ENCODE data around the gene RXFP4.
"Not testable (repeated sequence)": the region's sequence is repeated elsewhere in the genome, so short reads cannot be mapped to it uniquely, and the experiment has no call there.

RXFP4 gene

GRCh38 chr1:155983191-155984024 is 42.0 kb downstream of the RXFP4 start:
- Histone ChIP-seq H3K4me3 (ENCODE audit: control insufficient read depth in 1 of 7, extremely low read depth in 1 of 7, insufficient read depth in 4 of 7, low read depth in 2 of 7, low read length in 6 of 7) (peak overlapping the region in 2 of 7 experiments; percentile 34 to 42), H3K27ac (ENCODE audit: insufficient read depth in 1 of 2, low read depth in 1 of 2, low read length in 2 of 2, poor library complexity in 1 of 2, severe bottlenecking in 2 of 2) (peak overlapping the region; percentile 3 to 61), H3K36me3 (ENCODE audit: control insufficient read depth in 4 of 4, insufficient read depth in 4 of 4, low read length in 3 of 4) (no peaks in the 10 kb centered on the region), H3K4me1 (ENCODE audit: control extremely low read depth in 1 of 4, control insufficient read depth in 4 of 4, insufficient read depth in 4 of 4, low read length in 3 of 4) (peaks cover 31 to 58% (median 55%) of the 10 kb centered on the region in 4 experiments), H3K27me3 (replicated peaks in 2 of 5; ENCODE audit: control insufficient read depth in 4 of 5, insufficient read depth in 5 of 5, low read length in 4 of 5) (no peaks in the 10 kb centered on the region), H3K9me3 (ENCODE audit: control extremely low read depth in 1 of 5, control insufficient read depth in 4 of 5, insufficient read depth in 2 of 5, low read depth in 1 of 5, low read length in 4 of 5) (no peaks in the 10 kb centered on the region)
- peak in 1 of 3 donors; percentile 45 for DNase-seq
- CTCF ChIA-PET, result interaction anchor here (1.0 to 12.5 kb wide), 13 partner anchors 9 to 90 kb away, joined by 3 to 208 read pairs (median 4); partner anchors contain the start of gene KHDC4
- POLR2A ChIA-PET, result no interaction called here
- 25% methylated on average over 4 of the region's 4 CpGs for WGBS (ENCODE audit: insufficient coverage)

- Histone ChIP-seq H3K4me3 (ENCODE audit: control insufficient read depth in 1 of 7, extremely low read depth in 1 of 7, insufficient read depth in 4 of 7, low read depth in 2 of 7, low read length in 6 of 7) (no peak overlapping the region), H3K36me3 (ENCODE audit: control insufficient read depth in 4 of 4, insufficient read depth in 4 of 4, low read length in 3 of 4) (no peaks in the 10 kb centered on the region), H3K4me1 (ENCODE audit: control extremely low read depth in 1 of 4, control insufficient read depth in 4 of 4, insufficient read depth in 4 of 4, low read length in 3 of 4) (peaks cover 29 to 58% (median 52%) of the 10 kb centered on the region in 4 experiments), H3K9me3 (ENCODE audit: control extremely low read depth in 1 of 5, control insufficient read depth in 4 of 5, insufficient read depth in 2 of 5, low read depth in 1 of 5, low read length in 4 of 5) (no peaks in the 10 kb centered on the region), H3K27me3 (replicated peaks in 2 of 5; ENCODE audit: control insufficient read depth in 4 of 5, insufficient read depth in 5 of 5, low read length in 4 of 5) (no peaks in the 10 kb centered on the region), H3K27ac (ENCODE audit: insufficient read depth in 1 of 2, low read depth in 1 of 2, low read length in 2 of 2, poor library complexity in 1 of 2, severe bottlenecking in 2 of 2) (no peak overlapping the region)
- DNase-seq, result no peak
- WGBS (ENCODE audit: insufficient coverage), result 97% methylated on average over 6 of the region's 7 CpGs
- POLR2A ChIA-PET, result interaction anchor here (0.6 to 0.9 kb wide), 3 partner anchors 26 to 51 kb away, joined by 3 read pairs; no protein-coding TSS in a partner anchor
- CTCF ChIA-PET, result interaction anchor here (0.9 to 12.5 kb wide), 15 partner anchors 8 to 91 kb away, joined by 3 to 208 read pairs (median 4); partner anchors contain the start of gene KHDC4
Measured at GRCh38 chr1:155984341-155984740, 42.9 kb downstream of the RXFP4 start.

GRCh38 chr1:155984903-155985645 is 43.6 kb downstream of the RXFP4 start:
- H3K9me3 ChIP-seq (ENCODE audit: control extremely low read depth in 1 of 5, control insufficient read depth in 4 of 5, insufficient read depth in 2 of 5, low read depth in 1 of 5, low read length in 4 of 5); H3K4me3 ChIP-seq (ENCODE audit: control insufficient read depth in 1 of 7, extremely low read depth in 1 of 7, insufficient read depth in 4 of 7, low read depth in 2 of 7, low read length in 6 of 7); H3K27ac ChIP-seq (ENCODE audit: insufficient read depth in 1 of 2, low read depth in 1 of 2, low read length in 2 of 2, poor library complexity in 1 of 2, severe bottlenecking in 2 of 2); H3K36me3 ChIP-seq (ENCODE audit: control insufficient read depth in 4 of 4, insufficient read depth in 4 of 4, low read length in 3 of 4); DNase-seq; H3K27me3 ChIP-seq (replicated peaks in 2 of 5; ENCODE audit: control insufficient read depth in 4 of 5, insufficient read depth in 5 of 5, low read length in 4 of 5): not testable (repeated sequence)
- WGBS (ENCODE audit: insufficient coverage), result 91% methylated on average over 6 of the region's 11 CpGs
- CTCF ChIA-PET, result interaction anchor here (0.9 to 12.5 kb wide), 12 partner anchors 9 to 81 kb away, joined by 3 to 208 read pairs (median 4); partner anchors contain the start of gene KHDC4
- peaks cover 26 to 58% (median 52%) of the 10 kb centered on the region in 4 experiments for H3K4me1 ChIP-seq (ENCODE audit: control extremely low read depth in 1 of 4, control insufficient read depth in 4 of 4, insufficient read depth in 4 of 4, low read length in 3 of 4)
- POLR2A ChIA-PET, result interaction anchor here (0.6 to 0.9 kb wide), 4 partner anchors 10 to 52 kb away, joined by 3 read pairs; no protein-coding TSS in a partner anchor

GRCh38 chr1:155989242-155990004 is 48.0 kb downstream of the RXFP4 start:
- Histone ChIP-seq H3K4me1 (ENCODE audit: control extremely low read depth in 1 of 4, control insufficient read depth in 4 of 4, insufficient read depth in 4 of 4, low read length in 3 of 4) (peaks cover 0 to 22% (median 18%) of the 10 kb centered on the region in 4 experiments), H3K27me3 (replicated peaks in 2 of 5; ENCODE audit: control insufficient read depth in 4 of 5, insufficient read depth in 5 of 5, low read length in 4 of 5) (no peaks in the 10 kb centered on the region), H3K36me3 (ENCODE audit: control insufficient read depth in 4 of 4, insufficient read depth in 4 of 4, low read length in 3 of 4) (no peaks in the 10 kb centered on the region), H3K27ac (ENCODE audit: insufficient read depth in 1 of 2, low read depth in 1 of 2, low read length in 2 of 2, poor library complexity in 1 of 2, severe bottlenecking in 2 of 2) (no peak overlapping the region), H3K4me3 (ENCODE audit: control insufficient read depth in 1 of 7, extremely low read depth in 1 of 7, insufficient read depth in 4 of 7, low read depth in 2 of 7, low read length in 6 of 7) (peak overlapping the region in 4 of 7 experiments; percentile 36 to 64 (median 37)), H3K9me3 (ENCODE audit: control extremely low read depth in 1 of 5, control insufficient read depth in 4 of 5, insufficient read depth in 2 of 5, low read depth in 1 of 5, low read length in 4 of 5) (no peaks in the 10 kb centered on the region)
- POLR2A ChIA-PET, result interaction anchor here (0.6 to 2.1 kb wide), 8 partner anchors 11 to 1785 kb away, joined by 3 to 6 read pairs (median 4); partner anchors contain the start of gene ARHGEF2
- DNase-seq, result peak; percentile 73 to 87 (median 81)
- CTCF ChIA-PET, result interaction anchor here (0.8 to 8.7 kb wide), 20 partner anchors 8 to 76 kb away, joined by 3 to 92 read pairs (median 11); partner anchors contain the start of genes ARHGEF2 and KHDC4
- WGBS (ENCODE audit: insufficient coverage), result 13% methylated on average over 8 of the region's 9 CpGs

- 67% methylated on average over 4 of the region's 6 CpGs for WGBS (ENCODE audit: insufficient coverage)
- peak overlapping the region in 1 of 7 experiments; percentile 36 for H3K4me3 ChIP-seq (ENCODE audit: control insufficient read depth in 1 of 7, extremely low read depth in 1 of 7, insufficient read depth in 4 of 7, low read depth in 2 of 7, low read length in 6 of 7)
- peaks cover 0 to 22% (median 18%) of the 10 kb centered on the region in 4 experiments for H3K4me1 ChIP-seq (ENCODE audit: control extremely low read depth in 1 of 4, control insufficient read depth in 4 of 4, insufficient read depth in 4 of 4, low read length in 3 of 4)
Measured at GRCh38 chr1:155990005-155990739, 48.7 kb downstream of the RXFP4 start.

More at GRCh38 chr1:155990005-155990739, 48.7 kb downstream of the RXFP4 start:
- POLR2A ChIA-PET, result interaction anchor here (0.6 to 2.1 kb wide), 7 partner anchors 12 to 57 kb away, joined by 3 to 6 read pairs (median 3); partner anchors contain the start of gene ARHGEF2
- peak in 2 of 3 donors; percentile 55 to 56 for DNase-seq
- Histone ChIP-seq H3K36me3 (ENCODE audit: control insufficient read depth in 4 of 4, insufficient read depth in 4 of 4, low read length in 3 of 4) (no peaks in the 10 kb centered on the region), H3K9me3 (ENCODE audit: control extremely low read depth in 1 of 5, control insufficient read depth in 4 of 5, insufficient read depth in 2 of 5, low read depth in 1 of 5, low read length in 4 of 5) (no peaks in the 10 kb centered on the region), H3K27ac (ENCODE audit: insufficient read depth in 1 of 2, low read depth in 1 of 2, low read length in 2 of 2, poor library complexity in 1 of 2, severe bottlenecking in 2 of 2) (no peak overlapping the region), H3K27me3 (replicated peaks in 2 of 5; ENCODE audit: control insufficient read depth in 4 of 5, insufficient read depth in 5 of 5, low read length in 4 of 5) (no peaks in the 10 kb centered on the region)
- CTCF ChIA-PET, result interaction anchor here (0.8 to 8.7 kb wide), 20 partner anchors 8 to 75 kb away, joined by 3 to 92 read pairs (median 11); partner anchors contain the start of genes ARHGEF2 and KHDC4

Data from common myeloid progenitor, CD34-positive (primary cell).